ENCODE data around the gene FAR2.
"Not testable (repeated sequence)": the region's sequence is repeated elsewhere in the genome, so short reads cannot be mapped to it uniquely, and the experiment has no call there.

The FAR2 gene

DNA sequence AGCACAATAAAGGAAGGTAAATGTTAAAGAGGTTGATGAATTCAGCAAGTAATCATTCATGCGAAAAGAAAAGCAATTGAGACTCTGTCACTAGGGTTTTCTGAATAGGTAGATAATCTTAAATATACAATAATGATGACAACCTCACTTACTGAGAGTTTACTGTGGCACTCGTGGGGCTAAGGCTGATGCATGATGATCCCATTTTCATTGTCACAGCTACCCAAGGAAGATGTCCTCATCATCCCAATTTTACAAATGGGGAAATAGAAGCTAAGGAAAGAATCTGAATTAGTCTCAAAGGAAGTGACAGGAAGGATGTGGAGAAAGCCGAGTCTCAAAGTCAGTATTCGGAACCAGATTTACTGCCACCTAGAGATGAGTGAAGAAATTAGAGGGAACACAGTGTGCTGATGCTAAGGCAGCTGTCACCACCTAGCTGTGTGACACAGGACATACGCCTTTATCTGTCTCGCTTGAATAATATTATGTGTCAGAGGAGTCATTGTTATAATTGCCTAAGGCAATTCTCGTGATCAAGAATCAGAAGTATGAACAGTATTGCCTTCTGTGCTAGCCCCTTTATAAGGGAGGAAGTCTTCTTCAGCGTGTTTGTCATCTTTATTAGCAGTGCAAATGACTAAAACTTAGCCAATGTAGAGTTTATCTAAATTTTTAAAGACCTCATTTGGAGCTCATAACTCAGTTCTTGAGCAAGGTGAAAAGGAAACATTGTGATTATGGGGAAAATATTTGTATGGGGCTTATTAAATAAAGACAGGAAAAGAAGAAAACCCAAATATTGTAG, 168.7 kb downstream of the FAR2 start:
- in situ Hi-C loops (cut with MboI; ENCODE audit: low sequenced_read_pairs): loop anchor here (10.0 kb wide), 1 partner anchor 243 kb away; no protein-coding TSS in a partner anchor

DNA sequence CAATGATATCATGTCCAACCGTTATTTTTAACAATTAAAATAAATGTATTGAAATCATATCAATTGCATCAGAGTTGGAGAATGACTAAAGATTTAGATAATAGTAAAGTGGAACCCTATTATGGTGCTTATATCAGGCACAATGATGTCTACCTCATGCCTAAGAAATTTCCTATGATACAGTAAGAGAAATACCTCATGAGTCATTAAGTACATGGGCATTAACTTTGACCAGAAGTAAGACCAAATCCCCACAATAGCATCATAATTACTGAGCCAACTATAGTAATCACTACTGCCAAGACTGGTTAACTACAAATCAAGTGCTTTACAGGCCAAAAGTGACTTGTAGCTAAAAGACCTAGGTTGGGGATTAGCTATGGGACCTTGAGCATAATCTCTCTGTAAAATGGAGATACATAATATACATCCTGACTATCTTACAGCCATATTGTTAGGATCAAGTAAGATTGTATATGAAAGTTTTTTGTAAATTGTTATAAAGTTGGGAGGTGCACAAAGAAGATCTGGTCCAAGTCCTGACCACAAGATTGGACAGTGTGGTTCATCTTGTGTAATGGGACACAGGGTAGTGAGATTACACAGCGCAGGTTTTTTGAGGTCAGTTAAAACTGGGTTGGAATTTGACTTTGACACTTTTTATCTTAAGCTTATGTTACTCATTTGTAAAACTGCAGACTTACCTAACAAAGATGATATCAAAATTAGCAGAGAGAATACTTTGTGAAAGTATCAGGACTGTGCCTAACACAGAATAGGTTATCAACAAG, 171.4 kb downstream of the FAR2 start:
- in situ Hi-C loops (cut with MboI; ENCODE audit: low sequenced_read_pairs): no loop called here

DNA sequence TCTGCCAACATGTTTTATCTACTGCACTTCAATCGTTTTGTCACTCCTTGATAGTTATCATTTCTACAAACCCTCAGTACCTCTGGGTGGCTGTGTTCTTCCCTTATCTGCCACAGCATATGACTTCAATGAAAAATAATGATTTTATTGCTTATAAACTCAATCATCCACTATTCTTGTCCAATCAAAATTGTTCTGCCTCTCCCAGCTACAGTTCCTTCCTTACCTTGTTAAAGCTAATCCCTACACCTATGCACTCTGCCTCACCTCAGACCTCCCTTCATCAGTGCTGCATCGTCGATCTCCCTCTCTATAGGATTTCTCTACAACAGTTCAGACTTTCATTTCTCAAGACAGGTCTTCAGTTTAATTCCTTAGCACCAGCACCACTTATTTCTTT, 173.1 kb downstream of the FAR2 start:
- in situ Hi-C loops (cut with MboI; ENCODE audit: low sequenced_read_pairs): no loop called here

DNA sequence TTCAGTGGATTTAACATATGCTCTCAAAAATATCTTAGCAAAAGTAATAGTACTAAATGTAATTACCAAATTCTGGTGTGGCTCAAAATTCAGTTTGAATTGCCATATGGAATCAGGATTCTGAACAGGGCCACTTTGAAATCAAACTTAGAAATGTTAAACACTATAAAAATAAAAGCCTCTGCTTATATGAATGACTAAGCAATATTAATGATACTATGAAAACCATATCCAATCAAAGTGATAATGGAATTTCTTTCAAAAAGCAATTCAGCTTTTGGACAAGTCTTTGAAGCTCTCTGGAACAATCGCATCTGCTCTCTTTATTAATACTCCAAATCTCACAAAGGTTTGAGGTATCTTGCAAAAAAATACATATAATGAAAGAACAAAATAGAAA, 180.3 kb downstream of the FAR2 start:
- in situ Hi-C loops (cut with MboI; ENCODE audit: low sequenced_read_pairs): no loop called here

DNA sequence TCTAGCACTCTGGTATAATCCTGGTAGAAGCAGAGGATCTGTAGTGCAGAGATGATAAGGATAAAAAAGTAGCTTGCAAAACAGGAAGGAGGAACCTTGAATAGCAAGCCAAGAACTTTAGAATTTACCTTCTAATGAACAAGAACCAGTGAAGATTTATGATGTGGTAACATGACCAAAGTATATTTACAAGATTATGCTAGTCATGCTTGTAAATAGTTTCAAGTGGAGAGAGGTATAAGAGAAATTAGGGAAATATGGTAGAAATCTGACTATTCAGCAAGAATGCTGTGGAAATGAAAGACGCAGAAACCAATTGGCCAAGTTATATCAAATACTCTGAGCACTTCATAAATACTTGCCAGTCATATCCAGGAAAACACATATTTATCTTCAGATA, 184.1 kb downstream of the FAR2 start:
- in situ Hi-C loops (cut with MboI; ENCODE audit: low sequenced_read_pairs): no loop called here

DNA sequence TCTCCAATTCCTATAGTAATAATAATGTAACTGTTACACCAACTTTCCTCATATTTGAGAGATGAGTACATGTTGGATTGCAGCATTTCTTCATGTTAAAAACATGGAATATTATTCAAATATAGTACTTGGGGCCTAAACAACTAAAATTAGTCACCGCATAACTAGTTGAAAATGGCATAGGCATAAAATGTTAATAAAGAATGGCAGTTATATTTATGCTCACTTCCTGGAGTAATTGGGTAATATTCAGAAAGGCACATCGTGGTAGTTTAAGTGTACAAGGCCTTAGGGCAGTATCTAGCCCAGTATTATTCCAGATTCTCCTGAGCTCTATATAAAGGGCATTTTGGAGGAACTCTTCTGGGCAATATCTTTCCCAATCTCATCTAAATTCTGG, 185.9 kb downstream of the FAR2 start:
- in situ Hi-C loops (cut with MboI; ENCODE audit: low sequenced_read_pairs): no loop called here

DNA sequence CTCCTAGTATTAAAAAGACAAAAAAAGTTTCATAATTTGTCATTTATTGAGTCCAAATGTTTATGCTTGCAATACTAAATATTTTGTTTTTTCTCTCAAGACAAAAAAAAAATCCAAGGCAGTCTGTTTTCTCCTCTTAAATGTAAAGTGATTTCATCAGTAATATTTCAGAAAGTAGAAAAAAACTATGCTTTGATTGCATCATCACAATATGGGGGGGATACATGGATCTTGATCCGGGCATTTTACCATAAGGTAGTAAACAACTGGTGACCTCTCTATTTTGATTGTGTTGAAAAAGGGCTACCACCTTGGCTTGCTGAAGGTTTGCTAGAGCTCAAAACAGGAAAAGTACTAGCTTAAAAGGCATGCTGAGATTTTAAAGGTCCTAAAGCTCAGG, 188.2 kb downstream of the FAR2 start:
- in situ Hi-C loops (cut with MboI; ENCODE audit: low sequenced_read_pairs): no loop called here

DNA sequence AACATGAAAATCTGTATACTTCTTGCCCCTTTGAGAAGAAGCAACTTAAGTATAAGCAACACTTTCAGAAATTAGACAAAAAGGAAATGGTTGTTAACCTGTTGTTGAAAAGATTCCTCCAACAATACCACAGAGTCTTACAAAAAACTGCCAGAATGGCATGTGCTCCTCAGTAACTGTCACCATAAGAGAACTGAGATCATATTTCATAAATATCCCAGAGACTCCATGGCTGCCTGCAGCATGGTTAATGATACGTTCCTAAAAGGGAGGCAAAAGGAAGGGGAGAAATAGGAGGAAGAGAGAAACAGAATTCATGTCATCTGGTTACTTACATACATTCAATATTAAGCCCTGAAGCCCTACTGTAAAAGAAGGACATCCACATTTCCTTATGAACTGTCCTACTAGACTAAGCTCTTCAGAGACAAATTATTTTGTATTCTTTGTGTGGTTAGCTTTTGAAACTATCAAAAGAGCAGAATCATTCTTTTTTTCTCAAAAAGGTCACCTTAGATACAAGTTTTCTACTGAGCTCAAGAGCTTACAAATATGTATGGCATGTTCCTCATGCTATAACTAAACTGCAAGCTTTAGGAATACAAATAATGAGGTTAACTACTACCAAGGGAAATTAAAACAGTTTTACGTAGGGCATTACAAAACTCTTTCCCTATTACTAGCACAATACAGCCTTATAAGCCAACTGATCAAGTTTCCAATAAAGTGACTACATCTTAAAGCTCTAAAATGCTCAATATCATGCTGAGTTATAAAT, 194.1 kb downstream of the FAR2 start:
- in situ Hi-C loops (cut with MboI; ENCODE audit: low sequenced_read_pairs): no loop called here

DNA sequence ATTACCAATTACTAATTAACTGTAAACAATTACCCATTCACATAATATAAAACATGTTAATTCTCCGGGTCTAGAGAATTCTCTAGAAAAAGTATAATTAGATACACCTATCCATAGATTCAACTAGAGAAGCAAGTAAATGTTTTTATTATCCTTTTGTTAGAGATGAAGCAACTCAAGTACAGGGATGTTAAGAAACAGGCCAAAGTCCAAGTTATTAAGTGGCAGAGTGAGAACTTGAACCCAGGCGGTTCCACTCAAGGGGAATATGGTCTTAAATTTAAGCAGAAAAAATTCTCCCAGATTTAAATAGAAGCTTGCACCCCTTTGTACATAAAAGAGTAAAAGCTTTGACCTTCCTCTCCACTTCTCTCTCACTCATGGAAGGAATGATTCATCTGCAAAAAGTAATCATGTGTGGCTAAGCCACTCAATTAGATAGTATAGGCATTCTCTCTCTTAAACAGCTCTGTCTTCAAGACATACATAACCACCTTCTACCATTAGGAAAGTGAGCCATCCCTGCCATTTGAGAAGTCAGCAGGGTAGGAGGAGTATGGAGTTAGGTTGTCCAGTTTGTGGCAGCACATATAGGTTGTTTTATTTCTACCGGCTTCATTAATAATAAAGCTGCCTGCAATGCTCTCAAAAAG, 197.8 kb downstream of the FAR2 start:
- in situ Hi-C loops (cut with MboI; ENCODE audit: low sequenced_read_pairs): no loop called here

DNA sequence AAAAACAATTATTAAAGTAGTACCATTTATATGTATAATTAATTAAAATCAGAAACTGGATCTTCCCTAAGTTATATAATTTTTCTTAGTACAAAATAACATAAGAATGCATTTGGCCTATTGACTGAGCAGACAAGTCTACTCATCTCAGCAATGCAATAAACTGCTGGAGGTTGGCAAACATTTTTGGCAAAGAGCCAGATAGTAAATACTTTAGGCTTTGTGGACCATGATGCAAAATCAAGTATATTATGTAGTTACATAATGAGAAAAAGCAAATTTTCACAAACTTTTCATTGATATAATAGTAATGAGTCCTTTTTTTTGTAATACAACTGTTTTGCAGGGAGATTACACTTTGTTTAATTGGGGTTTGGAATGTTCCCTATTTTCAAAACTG, 201.0 kb downstream of the FAR2 start:
- in situ Hi-C loops (cut with MboI; ENCODE audit: low sequenced_read_pairs): no loop called here

DNA sequence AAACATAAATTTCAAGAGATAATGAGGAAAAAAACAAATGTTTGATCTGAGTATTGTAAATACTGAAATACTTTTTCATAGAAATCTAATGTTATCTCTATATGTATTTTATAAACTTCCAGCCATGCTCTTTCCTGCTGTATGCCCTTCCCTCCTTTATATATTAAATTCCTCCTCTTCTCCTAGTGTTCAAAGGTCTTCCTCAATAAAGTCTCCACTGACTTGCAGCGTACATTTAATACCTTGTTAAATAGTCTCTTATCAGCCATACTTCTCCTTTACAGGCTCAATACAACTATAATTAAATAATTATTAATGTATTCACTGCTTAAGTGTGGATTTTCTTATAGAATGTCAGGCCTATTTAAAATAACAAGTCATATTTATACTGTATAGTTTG, 205.9 kb downstream of the FAR2 start:
- in situ Hi-C loops (cut with MboI; ENCODE audit: low sequenced_read_pairs): no loop called here

DNA sequence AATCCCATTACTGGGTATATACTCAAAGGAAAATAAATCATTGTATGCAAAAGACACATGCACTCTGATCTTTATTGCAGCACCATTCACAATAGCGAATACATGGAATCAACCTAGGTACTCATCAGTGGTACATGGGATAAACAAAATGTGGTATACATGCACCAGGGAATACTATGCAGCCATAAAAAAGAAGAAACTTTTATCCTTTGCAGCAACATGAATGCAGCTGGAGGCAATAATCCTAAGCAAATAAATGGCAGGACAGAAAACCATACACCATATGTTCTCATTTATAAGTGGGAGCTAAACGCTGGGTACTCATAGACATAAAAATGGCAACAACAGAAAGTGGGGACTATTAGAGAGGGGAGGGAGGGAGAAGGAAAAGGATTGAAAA, 216.0 kb downstream of the FAR2 start:
- in situ Hi-C loops (cut with MboI; ENCODE audit: low sequenced_read_pairs): no loop called here

DNA sequence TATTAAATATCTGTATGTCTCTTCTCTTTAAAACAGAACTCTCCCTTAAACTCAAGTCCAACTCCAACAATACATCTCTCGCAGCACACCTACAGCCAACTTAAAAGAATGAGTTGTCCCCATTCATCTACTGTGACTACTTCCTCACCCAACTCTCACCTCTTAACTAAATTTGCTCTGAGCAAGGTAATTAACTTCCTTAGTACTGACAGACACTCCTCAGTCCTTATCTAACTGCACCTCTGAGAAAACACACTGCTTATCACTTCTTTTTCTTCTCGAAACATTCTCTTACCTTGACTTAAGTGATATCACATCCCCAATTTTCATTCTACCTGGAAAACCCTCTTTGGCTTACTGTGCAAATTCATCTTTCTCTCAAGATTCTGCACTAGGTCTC, 224.9 kb downstream of the FAR2 start:
- in situ Hi-C loops (cut with MboI; ENCODE audit: low sequenced_read_pairs): no loop called here

DNA sequence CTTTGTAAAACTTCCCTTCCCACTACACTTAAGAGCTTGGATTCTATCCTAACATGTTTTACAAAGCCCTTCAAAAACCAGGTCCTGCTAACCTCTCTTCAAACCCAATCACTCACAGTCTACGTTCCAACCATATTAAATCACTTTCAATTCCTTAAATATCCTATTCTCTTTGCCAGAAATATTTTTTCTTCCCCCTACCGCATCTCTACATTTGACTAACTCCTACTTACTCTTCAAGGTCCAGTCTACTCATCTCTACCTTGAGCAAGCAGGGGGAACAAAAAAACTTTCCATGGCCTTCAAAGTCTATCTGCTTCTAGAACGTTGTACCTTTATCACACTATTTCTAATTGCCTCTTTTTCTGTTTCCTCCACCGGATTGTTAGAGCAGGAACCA, 225.8 kb downstream of the FAR2 start:
- in situ Hi-C loops (cut with MboI; ENCODE audit: low sequenced_read_pairs): no loop called here

DNA sequence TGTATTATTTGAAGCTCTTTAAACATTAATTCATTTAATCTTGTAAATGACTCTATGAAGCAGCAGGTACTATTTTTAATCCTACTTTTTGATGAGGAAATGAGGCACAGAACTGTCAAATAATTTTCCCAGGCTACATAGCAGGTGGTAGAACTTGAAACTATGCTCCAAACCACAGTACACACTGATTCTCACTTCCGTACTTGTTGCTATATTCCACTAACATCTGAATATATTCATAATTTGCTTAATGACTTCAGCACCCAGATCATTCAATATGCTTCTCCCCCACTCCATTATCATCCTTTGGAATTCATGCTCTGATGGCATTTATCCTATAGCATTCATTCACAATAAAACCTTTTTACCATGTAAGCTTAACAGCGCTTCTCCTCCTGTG, 227.0 kb downstream of the FAR2 start:
- in situ Hi-C loops (cut with MboI; ENCODE audit: low sequenced_read_pairs): no loop called here

DNA sequence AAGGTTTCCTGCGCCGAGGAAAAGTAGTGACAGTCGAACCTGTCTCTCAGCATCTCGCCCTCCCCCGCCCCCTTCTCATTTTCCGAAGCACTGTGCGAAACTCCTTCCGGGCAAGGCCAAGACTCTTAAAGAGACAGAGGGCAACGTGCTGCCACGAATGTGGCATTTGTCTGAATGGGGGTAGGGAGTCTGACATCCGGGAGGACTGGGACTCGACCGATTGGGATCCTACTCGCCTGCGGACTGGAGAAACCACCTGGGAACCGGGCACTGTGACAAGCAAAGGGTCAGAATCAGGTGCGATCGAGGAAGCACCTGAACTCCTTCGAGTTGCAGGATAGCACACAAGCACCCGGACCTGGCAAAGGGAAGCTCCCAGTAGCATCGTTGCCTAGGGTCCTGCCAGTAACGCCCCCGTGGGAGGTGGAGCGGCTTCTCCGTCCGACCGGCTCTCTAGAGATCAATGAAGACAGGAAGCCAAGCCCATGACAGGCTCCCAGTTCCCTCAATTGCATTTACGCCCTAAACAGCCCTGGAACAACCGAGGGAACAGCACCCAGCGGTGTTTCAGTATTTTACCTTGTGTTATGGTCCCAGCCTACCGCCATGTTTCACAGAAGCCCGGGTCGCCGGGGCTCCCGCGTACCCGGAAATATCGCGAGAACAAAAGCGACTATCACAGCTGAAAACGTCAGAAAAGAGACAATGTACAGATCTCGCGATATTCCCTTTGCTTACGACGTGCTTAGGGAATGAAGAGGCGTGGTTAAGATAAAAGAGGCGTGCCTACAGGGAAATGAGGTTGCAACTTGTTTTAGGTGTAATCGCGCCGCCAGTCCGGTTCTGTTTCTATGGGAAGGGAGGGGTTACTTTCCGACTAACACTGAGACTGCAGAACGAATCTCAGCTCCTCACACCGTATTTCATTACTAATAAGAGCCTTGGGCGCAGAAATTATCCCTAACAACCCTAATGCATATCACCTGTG, 231.8 kb downstream of the FAR2 start, which contains the start of gene ERGIC2:
TSS of gene ERGIC2 (minus strand) at position 637 of the 988 bp plus-strand sequence. CDS start 9,539 bp downstream, outside the sequence.
- in situ Hi-C loops (cut with MboI; ENCODE audit: low sequenced_read_pairs): no loop called here

DNA sequence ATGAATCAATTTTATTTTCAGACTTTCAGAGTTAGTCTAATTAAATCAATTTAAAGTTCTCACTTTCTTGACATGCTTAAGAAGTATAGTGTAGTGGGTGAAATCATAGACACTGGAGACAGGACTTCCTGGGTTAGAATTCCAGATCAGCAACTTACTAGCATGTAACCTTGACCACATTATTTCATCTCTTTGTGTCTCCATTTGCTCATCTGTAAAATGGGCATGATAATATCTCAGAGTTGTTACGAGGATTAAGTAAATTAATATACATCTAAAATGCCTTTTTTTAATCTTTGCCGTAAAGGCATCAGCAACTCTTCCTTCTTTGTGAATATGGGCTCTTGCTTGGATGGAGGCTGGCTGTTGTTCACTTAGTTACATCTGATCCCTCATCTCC, 233.2 kb downstream of the FAR2 start:
- in situ Hi-C loops (cut with MboI; ENCODE audit: low sequenced_read_pairs): no loop called here

DNA sequence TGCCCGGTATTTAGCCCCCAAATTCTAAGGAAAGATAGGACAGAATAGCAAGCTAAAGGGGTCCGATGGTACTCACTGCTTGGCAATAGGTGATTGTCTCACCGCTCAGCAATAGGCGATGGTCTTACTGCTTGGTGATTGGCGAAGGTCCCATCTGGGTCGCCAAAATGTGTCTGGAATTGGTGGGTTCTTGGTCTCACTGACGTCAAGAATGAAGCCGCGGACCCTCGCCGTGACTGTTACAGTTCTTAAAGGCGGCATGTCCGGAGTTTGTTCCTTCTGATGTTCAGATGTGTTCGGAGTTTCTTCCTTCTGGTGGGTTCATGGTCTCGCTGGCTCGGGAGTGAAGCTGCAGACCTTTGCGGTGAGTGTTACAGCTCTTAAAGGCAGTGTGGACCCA, 236.1 kb downstream of the FAR2 start:
- in situ Hi-C loops (cut with MboI; ENCODE audit: low sequenced_read_pairs): not testable (repeated sequence)
